IPS-NIHi7 (cell line): ENCODE measurements around the gene METTL16.

Source experiments
- DNase-seq: peaks from one replicate; pipeline ENCODE4 v3.0.0; 2012; ENCODE audit warnings: mixed read lengths; ENCODE audit errors: extremely low spot score

The METTL16 gene

DNA sequence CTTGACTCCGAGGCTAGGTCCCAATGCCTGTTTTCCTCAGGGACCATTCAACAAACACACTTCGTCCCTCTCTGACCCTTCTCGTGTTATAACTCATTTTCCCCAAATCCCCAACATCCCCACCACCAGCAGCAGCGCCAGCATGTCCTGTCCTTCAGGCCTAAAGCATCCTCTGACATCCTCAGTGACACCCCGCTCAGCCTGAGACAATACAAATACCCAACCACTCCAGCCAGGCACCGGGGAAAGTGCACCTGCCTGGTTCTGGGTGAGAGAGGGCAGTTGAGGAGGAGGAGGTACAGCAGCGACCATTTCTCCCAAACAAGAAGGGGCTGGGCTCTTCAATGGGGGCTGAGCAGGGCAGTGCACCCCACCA is 115.5 kb downstream of the METTL16 start:
- no peak for DNase-seq

DNA sequence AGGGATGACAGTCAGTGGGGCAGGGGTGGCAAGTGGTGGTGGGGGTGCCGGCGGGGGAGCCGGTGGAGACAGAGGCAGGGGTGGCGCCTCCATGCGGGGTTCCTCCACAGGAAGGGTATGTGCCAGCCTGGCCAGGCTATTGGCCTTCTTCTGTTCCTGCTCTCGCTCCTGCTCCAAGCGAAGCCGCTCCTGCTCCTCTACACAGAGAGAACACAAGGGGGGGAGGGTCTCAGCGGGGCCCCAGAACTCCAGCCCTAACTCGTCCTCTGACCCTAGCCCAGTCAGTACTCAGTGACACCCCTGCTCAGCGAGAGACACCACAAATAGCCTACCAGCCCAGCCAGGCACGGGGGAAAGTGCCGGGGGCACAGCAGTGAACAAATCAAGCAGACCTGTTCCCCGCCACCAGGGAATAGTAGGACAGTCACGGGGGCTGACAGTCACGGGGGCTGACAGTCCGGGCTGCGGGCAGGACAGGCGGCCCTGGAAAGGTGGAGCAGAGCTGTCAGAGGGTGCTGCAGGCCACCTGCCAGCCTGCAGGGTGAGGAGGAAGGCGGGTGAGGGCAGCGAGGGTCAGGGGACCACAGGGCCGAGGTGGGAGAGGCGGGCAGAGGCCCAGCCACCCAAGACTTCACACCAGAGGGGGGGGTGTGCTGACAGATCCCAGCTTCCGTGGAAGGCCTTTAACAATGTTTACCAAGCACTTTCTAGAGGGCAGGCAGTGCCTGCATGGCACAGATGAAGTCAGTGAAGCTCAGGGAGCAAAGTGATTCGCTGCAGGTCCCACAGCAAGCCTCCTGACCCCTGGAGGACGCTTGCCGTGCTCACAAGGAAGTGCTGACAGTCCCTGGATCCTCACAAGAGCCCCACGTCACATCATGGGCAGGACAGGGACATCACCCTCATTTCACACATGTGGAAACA is 116.2 kb downstream of the METTL16 start:
- no peak for DNase-seq

DNA sequence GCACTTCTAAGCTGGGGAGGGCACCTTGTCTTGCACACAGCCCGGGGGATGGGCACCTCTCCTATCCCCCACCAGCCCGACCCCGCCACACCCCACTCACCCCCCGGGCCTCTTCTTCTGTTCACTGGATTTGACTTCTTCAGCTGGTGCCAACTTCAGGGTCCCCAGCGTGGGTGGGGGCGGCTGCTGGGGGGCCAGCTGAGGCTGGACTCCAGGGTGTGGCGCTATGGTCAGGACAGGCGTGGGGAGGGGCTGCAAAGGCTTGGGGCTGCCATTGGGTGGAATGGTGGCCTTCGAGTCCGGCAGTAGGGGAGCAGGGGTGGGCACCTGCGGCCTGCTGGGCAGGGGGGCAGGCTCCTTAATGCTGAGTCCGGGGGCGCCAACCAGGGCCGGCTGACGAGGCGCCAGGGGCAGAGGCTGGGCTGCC is 116.9 kb downstream of the METTL16 start:
- DNase-seq: no peak

DNA sequence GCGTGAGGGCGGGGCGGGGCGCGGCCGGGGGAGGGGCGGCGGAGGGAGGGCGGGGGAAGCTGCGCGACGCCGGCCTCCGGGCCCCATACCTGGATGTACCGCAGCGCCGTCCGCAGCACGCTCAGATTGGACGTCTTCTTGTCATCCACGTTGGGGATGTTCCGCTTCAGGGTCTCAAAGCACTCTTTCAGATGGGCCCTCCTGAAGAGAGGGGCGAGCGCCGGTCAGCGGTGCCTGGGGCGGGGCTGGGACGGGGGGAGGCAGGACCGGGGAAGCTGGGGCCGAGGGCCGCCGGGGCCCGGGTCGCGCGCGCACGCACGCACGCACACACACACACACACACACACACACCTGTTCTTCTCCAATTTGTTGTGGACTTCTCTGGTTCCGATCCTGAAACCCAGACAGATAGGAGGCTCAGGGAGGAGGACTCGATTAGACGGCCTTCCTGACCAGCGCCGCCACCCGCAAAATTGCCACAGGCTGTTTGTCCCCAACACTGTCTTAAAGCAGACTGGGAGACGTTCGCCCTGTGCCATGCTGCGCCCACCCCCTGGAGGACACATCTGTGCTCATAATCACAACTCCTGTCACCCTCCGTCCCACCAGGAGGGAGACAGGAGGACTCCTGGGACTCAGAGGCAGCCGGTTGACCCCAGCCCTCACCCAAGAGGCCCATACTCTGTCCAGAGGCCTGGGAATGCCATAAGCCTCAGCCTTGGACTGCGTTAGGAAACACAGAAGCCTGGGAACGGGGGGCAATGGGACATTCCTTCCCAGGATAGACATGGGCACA is 117.5 kb downstream of the METTL16 start:
- DNase-seq: no peak

DNA sequence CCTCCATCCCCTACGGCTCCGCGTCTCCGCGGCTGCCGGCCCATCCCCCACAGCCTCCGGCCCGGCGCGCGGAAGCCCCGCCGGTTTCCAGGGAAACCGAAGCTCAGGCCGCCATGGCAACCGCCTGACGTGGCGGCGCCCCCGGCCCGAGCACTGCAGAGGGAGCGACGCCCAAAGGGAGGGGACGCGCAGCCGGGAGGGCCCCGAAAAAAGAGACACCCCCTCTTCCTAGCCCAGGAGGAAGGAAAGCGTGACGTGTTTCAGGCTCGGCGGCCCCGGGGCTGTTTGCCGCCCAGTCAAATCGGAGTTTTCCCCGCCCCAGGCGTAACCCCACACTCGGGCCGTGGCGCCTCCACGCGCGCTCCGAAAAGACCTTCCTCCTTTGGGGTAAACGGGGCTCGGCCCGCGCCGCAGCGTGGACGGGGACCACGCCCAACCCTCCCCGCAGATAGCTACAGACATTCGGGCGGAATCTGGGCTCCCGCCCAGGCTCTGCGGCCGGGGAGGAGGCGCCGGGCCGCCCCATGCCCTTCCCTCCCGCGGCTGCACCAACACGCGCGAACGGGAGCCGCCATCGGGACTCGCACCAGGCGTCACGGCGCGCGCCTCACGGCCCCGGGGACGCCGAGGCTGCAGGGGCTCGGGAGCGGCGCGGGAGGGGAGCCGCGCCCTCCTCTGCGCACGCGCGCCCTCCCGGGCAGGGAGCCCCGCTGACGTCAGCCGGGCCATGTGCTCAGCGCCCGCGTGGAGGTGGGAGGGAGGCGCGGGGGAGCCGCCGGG is 118.3 kb downstream of the METTL16 start:
- DNase-seq: peak; percentile 76

DNA sequence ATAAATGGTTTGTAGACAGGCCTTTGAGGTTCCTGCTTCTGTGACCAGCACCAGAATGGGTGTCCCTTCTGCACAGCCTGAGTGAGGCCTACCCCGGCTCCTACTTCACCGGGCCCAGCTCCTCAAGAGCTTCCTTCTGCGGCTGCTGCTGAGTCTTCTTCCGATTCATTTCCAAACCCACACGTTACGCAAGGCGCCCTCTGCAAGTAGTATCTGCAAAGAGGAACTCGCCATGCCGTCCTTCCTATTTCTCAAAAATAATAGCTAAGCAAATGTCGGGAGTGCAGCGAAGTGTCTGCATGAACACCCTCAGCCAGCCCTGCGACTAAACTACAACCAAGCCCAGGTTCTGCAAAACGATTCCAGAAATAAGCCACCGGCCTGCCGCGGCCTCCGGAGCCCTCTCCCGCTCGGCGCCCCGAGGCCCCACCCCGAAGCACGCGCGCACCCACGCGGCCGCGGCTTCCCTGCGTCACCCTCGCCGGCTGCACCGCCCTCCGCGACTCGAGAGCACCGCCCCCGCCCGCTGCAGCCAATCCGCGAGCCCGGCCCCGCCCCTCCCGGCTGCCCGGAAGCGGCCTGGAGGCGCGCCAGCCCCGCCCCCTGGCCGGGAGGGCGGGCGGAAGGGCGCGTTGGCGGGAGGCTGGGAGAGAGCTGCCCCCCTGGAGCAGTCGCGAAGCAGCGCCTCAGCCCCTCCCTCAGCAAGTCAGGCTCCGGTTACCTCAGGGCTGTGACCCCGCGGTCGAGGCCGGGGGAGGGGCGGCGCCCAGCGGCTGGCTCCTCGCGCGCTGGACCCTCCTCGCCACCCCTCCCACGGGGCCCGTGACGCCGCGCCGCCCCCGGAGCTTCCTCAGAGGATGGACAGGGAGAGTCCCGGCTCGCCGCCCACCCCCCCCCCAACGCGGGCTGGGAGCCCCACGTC is 119.2 kb downstream of the METTL16 start:
- DNase-seq: peak; percentile 92

DNA sequence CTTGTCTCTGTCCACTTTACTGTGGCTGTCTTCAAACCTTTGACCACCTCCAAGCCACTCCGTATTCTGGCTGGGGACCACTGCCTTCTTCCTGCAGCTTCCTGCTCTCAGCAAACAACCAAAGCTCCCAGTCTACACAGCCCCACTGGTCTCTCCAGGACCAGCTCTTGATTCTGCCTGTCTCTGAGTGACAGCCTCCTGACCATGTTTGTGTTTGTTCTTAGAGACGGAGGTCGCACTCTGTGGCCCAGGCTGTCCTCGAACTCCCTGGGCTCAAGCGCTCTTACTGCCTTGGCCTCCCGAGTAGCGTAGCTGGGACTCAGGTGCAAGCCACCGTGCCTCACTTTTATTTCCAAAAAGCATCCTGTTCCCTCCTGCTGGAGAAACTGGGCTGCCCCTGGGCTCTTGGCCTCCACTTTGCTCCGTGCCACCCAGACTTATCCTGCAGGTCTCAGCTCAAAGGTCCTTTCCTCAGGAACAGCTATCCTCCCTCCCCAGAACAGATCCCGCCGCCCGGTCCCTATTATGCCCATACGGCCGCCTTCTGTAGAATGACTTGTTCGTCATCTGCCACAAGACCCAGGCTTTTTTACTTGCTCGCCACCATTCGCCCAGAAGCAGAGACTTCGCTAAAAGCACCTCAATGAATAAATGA is 120.0 kb downstream of the METTL16 start:
- no peak for DNase-seq

DNA sequence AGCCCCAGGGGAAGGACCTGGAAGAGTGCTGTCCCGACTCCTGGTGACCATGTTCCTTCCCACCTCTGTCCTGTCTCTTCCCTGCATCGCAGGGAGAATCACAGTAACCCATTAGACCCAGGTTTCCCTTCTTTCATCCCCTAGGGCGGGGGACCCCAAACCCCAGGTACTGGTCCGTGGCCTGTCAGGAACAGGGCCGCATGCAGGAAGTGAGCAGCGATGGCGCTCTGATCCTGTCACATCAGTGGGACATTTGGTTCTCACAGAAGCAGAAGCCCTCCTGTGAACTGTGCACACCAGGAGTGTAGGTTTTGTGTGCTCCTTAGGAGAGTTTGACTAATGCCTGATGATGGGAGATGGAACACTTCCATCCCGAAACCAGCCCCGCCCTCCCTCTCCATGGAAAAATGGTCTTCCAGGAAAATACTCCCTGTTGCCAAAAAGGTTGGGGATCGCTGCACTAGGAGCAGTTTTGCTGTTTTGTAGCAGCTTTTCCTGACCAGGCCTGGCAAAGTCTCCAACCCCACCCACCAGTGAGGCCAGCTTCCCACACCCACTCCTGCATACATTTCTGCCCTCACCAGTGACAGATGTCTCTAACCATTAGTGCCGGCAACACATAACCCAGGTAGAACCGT is 121.4 kb downstream of the METTL16 start:
- no peak for DNase-seq

DNA sequence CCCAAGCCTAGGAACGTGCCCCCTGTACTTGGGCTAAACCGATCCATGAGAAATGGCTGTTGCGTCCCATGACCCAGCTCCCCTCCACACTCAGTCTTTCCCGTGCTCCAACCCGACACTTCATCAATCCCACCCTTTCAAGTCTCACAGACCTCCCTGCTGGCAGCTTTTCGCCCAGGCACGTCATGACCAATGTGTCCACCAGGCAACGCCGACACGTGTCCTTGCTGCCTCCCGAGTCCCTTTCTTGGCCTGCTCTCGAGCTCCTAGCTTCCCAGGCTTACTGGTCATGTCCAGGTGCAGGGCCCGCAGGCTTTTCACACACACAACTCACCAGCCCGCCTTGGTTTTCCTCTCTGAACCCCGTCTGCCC is 123.0 kb downstream of the METTL16 start:
- DNase-seq: no peak

DNA sequence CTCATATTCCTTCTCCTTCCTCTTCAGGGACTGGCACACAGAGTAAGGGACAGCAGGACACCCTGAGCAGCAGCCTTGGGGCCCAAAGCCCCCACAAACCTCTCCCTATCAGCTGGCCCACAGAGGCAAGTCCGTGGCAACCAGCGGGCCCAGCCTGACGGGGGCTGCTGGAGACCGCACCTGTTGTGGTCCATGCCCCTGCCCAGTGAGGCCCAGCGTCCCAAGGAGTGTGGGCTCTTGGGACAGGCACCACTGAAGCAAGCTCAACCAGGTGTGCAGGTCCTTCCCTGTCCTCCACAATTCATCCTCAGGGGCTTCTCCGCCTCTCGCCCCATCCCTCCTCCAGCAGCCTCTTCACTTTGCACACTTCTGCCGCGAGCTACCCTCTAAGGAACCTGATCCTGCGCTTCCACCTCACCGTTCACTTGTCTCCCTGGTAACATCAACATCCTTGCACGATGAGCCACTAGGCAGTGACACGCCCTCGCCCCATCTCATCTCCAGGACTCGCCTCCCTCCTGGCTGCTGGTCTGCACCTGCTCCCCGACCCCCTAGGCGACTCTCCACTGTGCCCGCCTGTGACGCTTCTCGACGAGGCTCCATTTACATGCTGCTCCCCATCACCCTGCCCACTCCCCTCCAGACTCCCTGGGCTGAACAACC is 123.5 kb downstream of the METTL16 start:
- DNase-seq: no peak

DNA sequence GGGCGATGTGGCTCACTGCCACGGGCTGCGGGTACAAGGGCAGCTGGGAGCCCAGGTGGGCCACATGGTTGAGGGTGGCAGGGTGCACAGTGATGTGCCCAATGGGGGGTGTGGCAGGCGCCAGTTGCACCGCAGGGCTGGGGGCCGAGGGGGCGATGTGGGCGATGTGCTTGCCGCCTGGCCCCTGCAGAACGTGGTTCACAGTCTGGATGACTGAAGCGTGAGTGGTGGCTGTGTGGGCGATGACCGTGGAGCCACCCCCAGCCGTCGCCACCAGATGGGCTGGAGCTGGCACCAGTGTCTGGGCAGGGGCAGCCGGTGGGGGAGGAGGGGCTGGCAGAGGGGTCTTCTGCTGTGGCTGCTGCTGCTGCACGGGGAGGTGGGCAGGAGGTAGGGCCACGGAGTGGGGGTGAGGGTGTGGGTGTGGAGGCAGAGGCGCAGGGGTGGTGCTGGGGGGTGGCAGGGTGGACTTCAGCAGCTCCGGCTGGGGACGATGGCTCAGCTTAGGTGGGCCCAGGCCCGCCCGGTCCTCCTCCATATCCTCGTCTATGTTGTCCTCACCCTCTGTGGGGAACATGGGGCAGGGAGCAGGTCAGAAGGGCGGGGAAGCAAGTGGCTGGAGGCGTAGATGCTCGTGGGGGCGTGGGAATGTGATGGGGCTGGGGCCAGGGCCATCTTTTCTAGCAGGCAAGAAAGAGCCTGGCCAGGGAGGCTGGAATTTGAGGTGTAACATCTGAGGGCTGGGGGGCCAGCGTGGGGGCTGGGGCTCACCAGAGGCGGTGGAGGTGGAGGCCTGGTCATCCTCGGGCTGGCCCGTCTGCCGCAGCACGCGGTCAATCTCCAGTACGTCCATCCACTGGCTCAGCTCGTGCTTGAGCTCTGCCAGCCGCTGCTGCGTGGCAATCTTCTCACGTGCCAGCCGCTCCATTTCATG is 124.3 kb downstream of the METTL16 start:
- DNase-seq: no peak

DNA sequence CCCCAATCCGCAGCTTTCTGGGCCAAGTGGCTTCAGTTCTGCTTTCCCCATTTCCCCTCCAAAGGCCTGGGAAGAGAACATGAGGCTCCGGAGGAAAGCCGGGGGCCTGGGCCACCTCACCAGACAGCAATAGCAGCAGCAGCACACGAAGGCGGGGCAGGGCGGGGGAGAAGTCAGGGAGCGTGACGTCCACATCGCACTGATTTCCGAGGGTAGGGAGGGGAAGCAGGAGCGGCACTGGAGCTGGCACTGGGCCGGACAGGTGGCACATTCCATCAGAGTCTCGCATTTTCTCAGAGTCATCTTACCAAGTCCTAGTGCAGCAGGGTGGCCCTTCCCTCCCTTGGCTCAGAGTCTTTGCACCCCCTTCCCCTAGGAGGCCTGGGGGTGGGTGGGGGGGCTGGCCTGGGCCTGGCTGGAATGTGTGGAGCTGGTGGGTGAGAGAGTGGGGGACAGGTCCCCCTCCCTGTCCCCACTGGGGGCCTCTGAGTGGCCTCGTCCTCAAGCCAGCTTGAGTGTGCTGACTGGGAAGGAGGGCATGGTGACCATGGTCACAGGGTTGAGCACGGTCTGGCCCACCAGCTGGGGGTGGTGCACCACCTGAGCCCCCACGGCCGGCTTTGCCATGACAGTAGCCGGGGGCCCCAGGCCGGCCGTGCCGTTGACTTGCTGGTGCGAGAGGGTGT is 125.1 kb downstream of the METTL16 start:
- DNase-seq: no peak

DNA sequence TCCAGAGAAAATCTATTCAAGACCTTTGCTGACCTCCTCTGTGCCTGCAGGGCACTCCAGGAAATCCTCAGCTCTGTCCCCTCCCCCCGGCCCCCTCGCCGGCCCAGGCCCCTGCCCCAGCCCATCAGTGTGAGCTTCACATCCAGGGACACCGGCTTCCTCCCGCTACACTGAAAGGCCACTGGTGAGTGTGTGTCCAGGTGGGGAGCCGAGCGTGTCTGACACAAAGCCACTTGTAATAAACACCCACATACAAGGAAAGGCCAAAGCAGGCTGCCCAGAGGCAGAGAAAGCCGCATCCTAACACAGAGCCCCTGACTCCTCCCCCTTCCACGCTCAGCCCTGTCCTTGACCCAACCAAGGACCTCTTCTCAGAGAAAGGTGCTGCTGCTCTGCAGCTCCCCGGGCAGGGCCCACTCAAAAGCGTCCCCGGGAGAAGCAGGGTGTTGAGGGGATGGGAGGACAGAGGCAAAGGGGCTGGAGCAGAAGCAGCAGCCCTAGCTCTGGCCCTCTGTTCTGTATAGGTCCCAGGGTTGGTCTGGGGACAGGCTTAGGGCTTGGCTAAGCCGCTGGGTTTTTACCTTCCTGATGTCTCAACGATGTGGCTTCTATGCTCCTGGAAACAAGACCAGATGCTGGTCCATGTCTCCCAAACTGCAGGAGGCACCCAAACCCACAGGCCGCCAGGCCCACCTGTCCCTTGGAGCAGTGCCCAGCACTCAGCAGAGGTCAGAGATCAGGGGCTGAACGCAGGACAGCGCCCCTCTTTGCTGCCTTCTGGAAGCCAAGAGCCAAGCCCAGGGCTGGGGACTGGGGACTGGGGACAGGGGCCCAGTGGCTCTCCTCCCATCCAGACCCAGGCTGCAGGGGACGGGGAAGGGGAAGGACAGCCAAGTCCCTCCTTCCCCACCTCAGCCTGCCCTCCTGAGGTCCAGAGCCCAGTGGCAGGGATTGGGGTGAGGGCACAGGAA is 126.2 kb downstream of the METTL16 start:
- DNase-seq: no peak

DNA sequence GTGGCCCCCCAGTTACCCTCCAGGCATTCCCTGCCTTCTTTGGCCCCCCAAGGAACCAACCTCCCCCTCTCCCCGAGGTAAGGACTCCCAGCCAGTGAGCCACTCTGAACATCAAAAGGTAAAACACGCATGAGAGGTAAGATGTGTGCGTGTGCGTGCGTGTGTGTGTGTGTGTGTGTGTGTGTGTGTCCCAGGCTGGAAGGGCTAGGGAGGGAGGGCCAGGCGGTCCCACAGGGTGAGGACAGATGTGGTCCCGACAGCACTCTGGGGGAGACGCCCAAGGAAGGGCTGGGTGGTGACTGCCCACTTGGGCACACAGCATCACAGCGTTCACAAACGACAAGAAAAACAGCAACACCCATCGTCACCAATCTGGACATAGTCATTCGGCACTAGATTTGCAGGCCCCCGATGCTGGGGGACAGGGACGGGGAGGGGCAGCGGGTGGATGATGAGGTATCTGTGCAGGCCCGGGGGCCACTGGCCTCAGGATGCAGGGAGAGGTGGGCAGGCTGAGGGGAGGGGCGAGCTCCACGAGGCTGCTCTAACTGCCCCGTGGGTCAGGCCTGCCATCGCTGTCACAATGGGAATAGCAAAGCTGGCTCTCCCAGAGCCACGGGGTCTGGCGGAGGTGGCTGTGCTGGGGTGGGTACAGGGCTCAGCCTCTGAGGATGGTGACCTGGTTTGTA is 127.1 kb downstream of the METTL16 start:
- no peak for DNase-seq

DNA sequence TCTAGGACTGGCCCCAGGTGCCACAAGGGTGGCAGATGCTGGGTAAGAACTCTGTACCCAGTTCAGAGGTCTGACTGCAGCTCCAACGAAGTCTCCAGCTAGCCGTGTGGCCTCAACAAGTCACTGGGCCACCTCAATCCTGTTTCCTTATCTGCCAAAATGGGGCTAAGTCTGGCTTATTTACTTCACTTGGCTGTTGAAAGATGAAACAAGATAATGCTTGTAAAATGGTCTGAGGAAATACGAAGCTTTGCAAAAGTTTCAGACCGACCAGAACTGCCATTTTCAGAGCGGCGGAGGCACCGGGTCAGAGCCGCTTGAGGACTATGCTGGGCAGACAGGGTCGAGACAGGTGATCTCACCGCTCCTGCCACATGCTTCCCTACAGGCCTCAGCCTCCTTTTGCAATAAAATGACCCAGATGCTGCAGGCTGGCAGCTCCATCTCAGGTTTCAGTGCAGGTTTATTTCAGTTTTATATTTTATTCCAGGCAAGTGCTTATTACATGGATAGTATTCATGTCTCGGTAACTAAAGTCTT is 128.0 kb downstream of the METTL16 start:
- DNase-seq: no peak
